G401 (cell line): ENCODE measurements around the gene FUOM. TPM values are rescaled to one million over a fixed set of nuclear protein-coding genes. Genes with fewer than 3 reads are reported as not detected.
"Not testable (repeated sequence)": the region's sequence is repeated elsewhere in the genome, so short reads cannot be mapped to it uniquely, and the experiment has no call there.

Source experiments
- DNase-seq: peaks from one replicate; pipeline ENCODE4 v3.0.0-alpha.2; 2015; ENCODE audit warnings: low spot score
- in situ Hi-C: cut with HindIII; loops from 2 replicates; pipeline ENCODE4 v1.10.0; 2016; ENCODE audit warnings: low sequenced_read_pairs, mixed read lengths
- total RNA-seq: library from RNA; depleted of rRNA; stranded (reverse); fragments of >200 nt; shearing (Covaris generic); gene quantifications from 2 replicates; pipeline ENCODE4 v1.2.3, GENCODE V29; 2014

The FUOM gene
- total RNA-seq, 1 experiment from 2014 or later = 65.7 TPM

- no peak for DNase-seq
- in situ Hi-C loops = no loop called here
These were observed 32.9 kb upstream of the FUOM start for GRCh38 chr10:133390597-133391248.

- in situ Hi-C loops = no loop called here
- DNase-seq = no peak
These were observed 31.4 kb upstream of the FUOM start for GRCh38 chr10:133388973-133389818.

GRCh38 chr10:133388236-133388972 lies 30.6 kb upstream of the FUOM start:
- in situ Hi-C loops = no loop called here
- DNase-seq = peak; percentile 17

DNA sequence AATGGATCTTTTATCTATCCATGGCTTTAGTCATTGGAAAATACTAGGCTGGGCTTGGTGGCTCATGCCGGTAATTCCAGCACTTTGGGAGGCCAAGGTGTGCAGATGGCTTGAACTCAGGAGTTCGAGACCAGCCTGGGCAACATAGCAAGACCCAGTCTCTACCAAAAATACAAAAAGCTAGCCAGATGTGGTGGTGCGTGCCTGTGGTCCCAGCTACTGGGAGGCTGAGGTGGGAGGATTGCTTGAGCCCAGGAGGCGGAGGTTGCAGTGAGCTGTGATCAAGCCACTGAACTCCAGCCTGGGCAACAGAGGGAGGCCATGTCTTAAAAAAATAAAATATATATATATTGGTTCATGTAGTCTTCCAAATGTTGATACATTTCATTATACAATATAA lies 29.1 kb upstream of the FUOM start:
- DNase-seq, in situ Hi-C loops: not testable (repeated sequence)

GRCh38 chr10:133385214-133385613 lies 27.4 kb upstream of the FUOM start:
- in situ Hi-C loops = no loop called here
- DNase-seq = no peak

DNA sequence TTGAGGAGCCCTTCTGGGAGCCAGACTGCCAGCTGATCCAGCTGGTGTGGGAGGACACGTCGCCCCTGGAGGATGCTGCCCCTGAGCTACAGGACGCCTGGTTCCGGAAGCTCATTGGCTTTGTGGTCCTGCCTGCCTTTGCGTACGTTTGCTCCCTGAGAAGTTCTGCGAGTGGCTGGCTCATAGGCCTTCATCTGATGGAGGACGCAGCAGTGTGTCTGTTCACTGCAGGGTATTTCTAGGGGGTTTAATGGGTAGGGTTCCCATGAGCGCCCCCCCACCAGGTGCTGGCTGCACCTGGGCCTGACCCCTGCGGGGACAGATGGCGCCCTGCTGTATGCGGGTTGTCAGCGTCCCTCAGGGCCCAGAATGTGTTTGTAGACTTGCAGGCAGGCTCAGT lies 26.3 kb upstream of the FUOM start:
- no peak for DNase-seq
- in situ Hi-C loops = no loop called here

- in situ Hi-C loops = no loop called here
- no peak for DNase-seq
These were observed 25.7 kb upstream of the FUOM start for GRCh38 chr10:133383551-133383950.

GRCh38 chr10:133381036-133381435 lies 23.2 kb upstream of the FUOM start:
- in situ Hi-C loops = no loop called here
- DNase-seq = no peak

DNA sequence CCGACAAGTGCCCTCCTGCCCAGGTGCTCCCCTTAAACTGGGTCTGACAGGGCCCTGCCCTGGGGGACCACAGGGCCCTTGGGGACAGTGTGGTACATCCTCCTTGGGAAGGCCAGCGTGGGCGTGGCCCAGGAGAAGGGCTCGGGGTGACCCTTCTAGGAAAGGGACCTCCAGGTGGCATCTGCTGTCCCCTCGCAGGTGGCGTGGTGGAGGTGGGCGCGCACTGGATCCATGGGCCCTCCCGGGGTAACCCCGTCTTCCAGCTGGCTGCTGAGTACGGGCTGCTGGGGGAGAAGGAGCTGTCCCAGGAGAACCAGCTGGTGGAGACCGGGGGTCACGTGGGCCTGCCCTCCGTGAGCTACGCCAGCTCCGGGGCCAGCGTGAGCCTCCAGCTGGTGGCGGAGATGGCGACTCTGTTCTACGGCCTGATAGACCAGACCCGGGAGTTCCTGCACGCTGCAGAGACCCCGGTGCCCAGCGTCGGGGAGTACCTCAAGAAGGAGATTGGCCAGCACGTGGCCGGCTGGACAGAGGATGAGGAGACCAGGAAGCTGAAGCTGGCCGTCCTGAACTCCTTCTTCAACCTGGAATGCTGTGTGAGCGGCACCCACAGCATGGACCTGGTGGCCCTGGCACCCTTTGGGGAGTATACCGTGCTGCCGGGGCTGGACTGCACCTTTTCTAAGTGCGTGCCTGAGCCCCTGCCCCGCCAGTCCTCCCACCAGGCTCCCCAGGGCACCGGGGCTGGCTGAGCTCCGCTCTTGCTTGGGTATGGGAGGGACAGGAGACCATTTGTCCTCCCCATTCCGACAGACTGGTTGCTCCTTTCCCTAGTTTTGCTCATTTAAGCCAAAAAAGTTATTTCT lies 22.2 kb upstream of the FUOM start:
- in situ Hi-C loops = no loop called here

DNA sequence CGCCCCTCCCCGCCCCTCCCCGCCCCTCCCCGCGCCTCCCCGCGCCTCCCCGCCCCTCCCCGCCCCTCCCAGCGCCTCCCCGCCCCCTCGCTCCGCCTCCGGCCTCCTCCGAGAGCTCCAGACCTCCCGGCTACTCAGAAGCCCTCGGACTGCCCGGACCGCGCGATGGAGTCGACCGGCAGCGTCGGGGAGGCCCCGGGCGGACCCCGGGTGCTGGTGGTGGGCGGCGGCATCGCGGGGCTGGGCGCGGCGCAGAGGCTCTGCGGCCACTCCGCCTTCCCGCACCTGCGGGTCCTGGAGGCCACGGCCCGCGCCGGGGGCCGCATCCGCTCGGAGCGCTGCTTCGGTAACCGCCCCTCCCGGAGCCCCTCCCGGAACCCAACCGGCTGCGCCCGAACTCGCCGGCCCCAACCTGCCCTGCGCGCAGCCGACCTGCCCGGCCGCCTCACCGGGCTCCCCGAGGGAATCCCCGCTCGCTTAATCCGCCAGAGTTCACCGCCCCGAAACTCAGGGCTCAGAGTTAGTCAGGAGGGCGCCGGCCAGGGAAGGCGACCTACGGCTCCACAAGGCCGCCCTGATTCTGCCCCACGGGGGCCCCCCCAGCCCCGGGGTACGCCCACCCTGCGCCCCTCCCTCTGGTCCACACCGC lies 21.5 kb upstream of the FUOM start, which contains the start of gene PAOX:
PAOX (plus strand) TSS at position 111 of the 649 bp plus-strand sequence; CDS start at position 166, 55 bp downstream.
- peak; percentile 69 for DNase-seq
- in situ Hi-C loops = no loop called here

More for the DNA sequence above, 22.2 kb upstream of the FUOM start:
- DNase-seq = peak; percentile 20

DNA sequence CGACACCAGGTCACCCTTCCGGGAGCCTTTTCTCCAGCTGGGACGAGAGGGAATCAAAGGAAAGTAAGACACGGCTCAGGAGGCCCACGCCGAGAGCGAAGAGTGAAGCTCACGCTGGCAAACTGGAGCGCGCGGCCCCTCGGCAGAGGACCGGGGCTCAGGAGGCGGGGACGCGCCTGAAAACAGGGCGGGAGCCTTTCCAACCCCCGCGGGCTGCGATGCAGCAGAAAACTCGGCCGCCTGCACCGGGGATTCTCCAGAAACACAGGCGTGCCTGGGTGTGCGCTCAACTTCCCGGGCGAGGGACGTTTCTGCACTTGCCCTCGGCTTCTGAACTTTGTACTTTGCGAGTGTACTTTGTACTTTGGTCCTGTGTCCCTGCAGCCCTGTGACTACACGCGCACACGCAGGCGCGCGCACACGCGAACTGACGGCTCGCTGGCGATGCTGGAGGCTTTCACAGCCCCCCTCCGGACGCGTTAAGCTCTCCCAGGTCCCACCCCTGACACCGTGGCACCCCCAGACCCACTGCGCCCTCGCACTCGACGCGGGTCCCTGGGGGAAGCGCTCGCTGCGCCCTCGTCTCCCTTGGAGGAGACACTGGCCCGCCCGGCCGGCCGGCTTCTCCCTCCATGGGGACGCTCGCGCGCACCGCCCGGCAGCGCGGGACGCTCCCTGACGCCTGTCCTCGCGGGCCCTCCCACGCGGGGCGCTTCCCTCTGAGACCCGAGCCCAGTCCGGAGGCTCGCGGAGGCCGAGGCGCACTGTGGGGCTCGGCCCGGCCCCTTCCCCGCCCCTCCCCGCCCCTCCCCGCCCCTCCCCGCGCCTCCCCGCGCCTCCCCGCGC lies 20.7 kb upstream of the FUOM start:
- peak; percentile 69 for DNase-seq
- in situ Hi-C loops = no loop called here

DNA sequence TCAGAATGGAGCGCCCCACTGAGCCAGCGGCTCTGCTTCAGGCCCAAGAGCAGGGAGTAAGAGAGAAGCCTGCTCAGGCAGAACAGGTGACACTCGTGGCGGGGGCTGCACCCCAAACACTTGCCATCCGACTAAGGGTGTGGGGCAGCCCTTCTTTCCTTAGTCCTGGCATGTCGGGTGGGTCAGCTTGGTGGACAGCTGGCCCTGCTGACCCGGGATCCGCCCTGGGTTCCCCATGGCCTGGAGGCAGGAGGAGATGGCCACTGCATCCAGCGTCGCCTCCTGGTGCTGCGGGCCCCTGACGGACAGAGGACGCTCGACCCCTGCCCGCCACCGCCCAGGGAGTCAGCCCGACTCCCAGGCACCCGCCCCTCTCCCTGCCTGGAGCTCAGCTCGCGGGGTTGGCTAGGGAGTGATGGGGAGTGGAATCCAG lies 20.0 kb upstream of the FUOM start:
- in situ Hi-C loops = no loop called here
- DNase-seq = no peak

DNA sequence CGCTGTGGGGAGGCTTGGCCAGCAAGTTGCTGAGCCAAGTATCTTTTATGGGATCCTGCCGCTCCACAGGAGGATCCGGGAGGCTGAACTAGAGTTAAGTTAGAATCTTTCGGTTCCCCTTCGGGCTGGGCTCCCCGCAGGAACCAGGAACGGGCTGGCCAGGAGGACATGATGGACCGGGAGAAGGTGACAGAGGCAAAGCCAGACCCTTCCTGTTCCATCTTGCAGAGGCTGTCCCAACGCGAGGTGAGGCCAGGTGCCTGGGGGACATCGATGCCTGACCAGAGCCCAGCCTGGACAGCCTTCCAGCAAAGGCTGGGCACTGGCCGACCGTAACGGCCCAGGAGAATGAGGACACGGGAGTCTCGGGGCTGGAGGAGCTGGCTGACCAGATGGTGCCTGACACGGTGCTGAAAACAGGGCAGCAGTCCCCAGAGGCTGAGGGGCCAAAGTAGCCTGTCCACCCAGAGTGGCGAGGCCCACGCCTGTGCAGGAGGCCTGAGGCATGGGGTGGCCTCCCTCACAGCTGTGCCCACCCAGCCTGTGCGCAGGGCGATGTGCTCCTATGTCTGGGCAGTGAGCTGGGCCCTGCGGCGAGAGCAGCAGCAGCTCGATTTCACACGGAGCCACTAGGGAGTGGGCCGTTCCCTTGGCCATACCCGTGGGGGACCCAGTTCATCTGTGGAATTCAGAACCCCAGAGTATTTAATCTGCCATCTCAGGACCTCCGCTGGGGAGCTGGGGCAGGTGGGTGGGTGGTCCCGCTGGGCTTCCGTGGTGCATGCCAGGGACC lies 19.4 kb upstream of the FUOM start:
- in situ Hi-C loops = no loop called here
- DNase-seq = no peak

DNA sequence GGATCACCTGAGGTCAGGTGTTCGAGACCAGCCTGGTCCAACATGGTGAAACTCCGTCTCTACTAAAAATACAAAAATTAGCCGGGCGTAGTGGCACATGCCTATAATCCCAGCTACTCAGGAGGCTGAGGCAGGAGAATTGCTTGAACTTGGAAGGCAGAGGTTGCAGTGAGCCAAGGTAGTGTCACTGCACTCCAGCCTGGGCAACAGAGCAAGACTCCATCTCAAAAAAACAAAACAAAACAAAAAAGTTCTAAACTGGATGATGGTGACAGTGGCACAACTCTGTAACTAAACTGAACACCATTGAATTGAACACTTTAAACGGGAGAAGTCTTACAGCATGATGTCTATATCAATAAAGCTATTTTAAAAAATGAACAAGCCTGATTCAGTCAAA lies 18.4 kb upstream of the FUOM start:
- DNase-seq, in situ Hi-C loops: not testable (repeated sequence)

DNA sequence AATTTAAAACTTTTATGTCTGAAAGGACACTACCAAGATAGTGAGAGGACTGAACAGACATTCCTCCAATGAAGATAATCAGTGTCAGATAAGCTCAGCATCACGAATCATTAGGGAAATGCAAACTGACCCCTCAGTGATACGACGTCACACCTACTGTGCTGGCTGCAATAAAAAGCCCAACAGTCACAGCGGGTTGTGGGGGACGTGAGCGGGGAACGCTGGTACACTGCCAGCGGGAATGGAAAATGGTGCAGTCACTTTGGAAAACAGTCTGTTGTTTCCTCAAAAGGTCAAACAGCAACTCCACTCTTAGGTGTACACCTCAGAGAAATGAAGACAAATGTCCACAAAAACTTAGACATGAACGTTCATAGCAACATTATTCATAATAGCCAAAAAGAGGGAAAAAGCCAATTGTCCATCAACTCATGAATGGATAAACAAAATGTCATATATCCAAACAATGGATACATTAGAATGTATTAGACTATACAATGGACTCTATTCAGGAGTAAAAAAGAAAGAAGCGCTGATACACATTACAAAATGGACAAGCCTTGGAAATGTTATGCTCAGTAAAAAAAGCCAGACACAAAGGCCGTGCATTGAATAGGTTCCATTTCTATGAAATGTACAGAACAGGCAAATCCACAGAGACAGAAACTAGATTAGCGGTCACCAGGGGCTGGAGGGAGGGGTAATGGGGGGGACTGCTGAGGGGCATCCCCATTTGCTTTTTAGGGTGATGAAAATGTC lies 17.7 kb upstream of the FUOM start:
- DNase-seq = no peak
- in situ Hi-C loops = no loop called here
